ENCODE data around the gene FLII.
A peak's percentile ranks its signal among the peaks of the same experiment; 100 is the strongest.

Gene FLII

DNA sequence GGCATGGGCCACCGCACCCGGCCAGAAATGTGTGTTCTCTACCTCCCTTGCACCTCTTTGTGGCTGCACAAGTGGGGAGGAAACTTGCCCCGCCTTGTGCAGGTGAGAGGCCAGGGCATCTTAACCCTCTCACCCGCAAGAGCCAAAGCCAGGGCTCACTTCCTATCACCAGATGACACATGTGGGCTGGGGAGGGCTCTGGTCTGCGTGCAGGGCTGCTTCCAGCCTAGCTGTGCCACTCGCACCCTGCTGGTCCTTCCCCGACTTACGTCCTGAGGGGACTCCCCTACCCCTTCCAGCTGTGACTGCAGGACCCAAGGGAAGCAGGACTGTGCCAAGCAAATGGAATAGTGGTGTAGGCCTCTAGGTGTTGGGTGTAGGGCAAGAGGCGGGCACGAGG lies 8.8 kb upstream of the FLII start:
- no peak overlapping the region for H3K4me3 ChIP-seq (ENCODE audit: control insufficient read depth, low read depth, low read length)
- TF ChIP-seq, protein P1, sequence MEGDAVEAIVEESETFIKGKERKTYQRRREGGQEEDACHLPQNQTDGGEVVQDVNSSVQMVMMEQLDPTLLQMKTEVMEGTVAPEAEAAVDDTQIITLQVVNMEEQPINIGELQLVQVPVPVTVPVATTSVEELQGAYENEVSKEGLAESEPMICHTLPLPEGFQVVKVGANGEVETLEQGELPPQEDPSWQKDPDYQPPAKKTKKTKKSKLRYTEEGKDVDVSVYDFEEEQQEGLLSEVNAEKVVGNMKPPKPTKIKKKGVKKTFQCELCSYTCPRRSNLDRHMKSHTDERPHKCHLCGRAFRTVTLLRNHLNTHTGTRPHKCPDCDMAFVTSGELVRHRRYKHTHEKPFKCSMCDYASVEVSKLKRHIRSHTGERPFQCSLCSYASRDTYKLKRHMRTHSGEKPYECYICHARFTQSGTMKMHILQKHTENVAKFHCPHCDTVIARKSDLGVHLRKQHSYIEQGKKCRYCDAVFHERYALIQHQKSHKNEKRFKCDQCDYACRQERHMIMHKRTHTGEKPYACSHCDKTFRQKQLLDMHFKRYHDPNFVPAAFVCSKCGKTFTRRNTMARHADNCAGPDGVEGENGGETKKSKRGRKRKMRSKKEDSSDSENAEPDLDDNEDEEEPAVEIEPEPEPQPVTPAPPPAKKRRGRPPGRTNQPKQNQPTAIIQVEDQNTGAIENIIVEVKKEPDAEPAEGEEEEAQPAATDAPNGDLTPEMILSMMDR (conservative IDR thresholded peaks at IDR 0.05; ENCODE audit: control insufficient read depth, insufficient read depth, low read depth, low read length): no peak
- DNase-seq (ENCODE audit: low read depth): no peak

DNA sequence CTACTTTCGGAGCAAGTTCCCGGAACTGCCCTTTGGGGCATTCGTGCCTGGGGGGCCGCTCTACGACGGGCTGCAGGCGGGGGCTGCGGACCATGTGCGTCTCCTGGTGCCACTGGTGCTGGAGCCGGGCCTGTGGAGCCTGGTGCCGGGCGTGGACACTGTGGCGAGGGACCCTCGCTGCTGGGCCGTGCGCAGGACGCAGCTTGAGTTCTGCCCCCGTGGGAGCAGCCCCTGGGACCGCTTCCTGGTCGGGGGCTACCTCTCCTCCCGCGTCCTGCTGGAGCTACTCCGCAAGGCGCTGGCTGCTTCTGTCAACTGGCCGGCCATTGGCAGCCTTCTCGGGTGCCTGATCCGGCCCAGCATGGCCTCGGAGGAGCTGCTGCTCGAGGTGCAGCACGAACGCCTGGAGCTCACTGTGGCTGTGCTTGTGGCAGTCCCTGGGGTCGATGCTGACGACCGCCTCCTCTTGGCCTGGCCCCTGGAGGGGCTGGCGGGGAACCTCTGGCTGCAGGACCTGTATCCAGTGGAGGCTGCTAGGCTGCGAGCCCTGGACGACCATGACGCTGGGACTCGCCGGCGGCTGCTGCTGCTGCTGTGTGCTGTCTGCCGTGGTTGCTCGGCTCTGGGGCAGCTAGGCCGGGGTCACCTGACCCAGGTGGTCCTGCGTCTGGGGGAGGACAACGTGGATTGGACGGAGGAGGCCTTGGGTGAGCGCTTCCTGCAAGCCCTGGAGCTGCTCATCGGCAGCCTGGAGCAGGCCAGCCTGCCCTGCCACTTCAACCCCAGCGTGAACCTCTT lies 5.5 kb upstream of the FLII start:
- TF ChIP-seq, protein P1 (conservative IDR thresholded peaks at IDR 0.05; ENCODE audit: control insufficient read depth, insufficient read depth, low read depth, low read length): no peak
- H3K4me3 ChIP-seq (ENCODE audit: control insufficient read depth, low read depth, low read length): no peak overlapping the region
- no peak for DNase-seq (ENCODE audit: low read depth)

DNA sequence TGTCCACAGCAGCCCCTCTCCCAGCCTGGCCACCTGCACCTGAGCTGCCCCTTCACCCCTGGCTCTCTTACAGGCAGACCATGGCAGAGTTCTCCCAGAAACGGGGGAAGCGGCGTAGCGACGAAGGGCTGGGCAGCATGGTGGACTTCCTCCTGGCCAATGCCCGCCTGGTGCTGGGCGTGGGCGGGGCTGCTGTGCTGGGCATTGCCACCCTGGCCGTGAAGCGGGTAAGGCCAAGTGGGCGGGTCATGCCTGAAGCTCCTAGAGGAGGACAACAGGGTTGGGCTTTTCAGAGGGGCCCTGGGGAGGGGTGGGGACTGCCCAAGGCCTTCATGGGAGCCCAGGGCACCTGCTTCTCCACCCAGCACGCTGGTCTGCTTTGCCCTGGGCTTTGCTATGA lies 4.1 kb upstream of the FLII start:
- DNase-seq (ENCODE audit: low read depth): no peak
- TF ChIP-seq, protein P1 (conservative IDR thresholded peaks at IDR 0.05; ENCODE audit: control insufficient read depth, insufficient read depth, low read depth, low read length): no peak
- H3K4me3 ChIP-seq (ENCODE audit: control insufficient read depth, low read depth, low read length): no peak overlapping the region

DNA sequence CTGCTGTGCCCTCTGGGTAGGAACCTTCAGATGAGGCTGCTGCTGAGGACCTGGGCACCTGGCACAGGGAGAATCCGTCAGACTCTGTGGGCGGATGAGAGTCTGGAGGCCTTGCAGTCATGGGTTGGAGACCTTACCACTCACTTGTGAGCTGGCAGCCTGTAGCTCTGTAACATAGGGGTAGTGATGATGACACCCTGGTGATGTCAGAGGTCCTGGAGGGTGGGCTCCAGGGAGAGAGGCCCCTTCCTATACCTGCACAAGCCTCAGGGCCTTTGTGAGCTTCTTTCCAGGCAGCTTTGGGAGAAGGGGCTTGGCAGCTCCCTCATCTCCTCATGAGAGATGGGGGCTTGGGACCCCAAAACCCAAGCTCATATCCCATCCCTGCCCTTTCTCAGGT lies 3.6 kb upstream of the FLII start:
- H3K4me3 ChIP-seq (ENCODE audit: control insufficient read depth, low read depth, low read length): no peak overlapping the region
- TF ChIP-seq, protein P1 (conservative IDR thresholded peaks at IDR 0.05; ENCODE audit: control insufficient read depth, insufficient read depth, low read depth, low read length): no peak
- DNase-seq (ENCODE audit: low read depth): no peak

DNA sequence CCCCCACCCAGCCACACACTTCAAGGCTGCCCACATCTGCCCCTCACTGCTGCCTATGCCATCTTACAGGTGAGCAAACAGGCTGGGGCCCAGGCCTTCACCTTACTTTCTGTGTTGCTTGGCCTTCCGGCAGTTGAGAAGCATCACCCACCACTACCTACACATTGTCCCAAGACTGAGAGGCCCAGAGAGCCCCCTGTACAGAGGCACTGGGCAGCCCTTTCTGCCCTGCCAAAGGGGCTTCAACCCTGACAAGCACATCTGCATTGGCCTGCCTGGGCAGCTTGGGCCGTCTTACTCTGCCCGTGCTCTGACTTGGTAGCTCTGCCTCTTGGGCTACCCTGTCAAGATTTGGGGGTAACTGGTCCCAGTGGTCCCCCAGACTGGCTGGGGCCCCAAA lies 3.1 kb upstream of the FLII start:
- no peak overlapping the region for H3K4me3 ChIP-seq (ENCODE audit: control insufficient read depth, low read depth, low read length)
- DNase-seq (ENCODE audit: low read depth): no peak
- TF ChIP-seq, protein P1 (conservative IDR thresholded peaks at IDR 0.05; ENCODE audit: control insufficient read depth, insufficient read depth, low read depth, low read length): no peak

DNA sequence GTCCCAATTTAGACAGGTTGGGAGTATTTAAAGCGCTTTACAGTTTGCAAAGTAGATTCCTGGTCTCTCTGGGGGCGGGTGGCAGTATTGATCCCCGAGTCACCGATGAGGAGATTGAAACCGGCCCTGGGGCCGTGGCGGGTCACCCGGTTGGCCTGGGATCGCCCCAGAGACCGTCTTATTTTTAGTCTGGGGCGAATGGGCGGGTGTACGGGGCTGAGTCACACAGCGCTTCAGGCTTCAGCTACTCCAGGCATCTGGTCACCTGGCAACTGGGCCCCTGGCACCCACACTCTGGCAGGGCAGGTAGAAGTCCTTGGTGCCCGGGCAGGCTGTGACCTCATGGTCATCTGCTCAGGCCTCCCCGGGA lies 2.6 kb upstream of the FLII start:
- peak overlapping the region; percentile 76 for H3K4me3 ChIP-seq (ENCODE audit: control insufficient read depth, low read depth, low read length)
- peak; percentile 39 for DNase-seq (ENCODE audit: low read depth)
- TF ChIP-seq, protein P1 (conservative IDR thresholded peaks at IDR 0.05; ENCODE audit: control insufficient read depth, insufficient read depth, low read depth, low read length): no peak
